WTC11 (cell line): ENCODE measurements around the gene FATE1. TPM values are rescaled to one million over a fixed set of nuclear protein-coding genes. Genes with fewer than 3 reads are reported as not detected.
"Not testable (repeated sequence)": the region's sequence is repeated elsewhere in the genome, so short reads cannot be mapped to it uniquely, and the experiment has no call there.

Experiments used
- ATAC-seq: fragments of 200-7000 bp; cut with Tn5 transposase; 2 replicates; pipeline ENCODE4 v1.10.0; 2021; ENCODE audit warnings: mild to moderate bottlenecking, moderate library complexity
- CTCF ChIA-PET: fragments of 300-600 bp; sonication (Branson Sonifier 250); formaldehyde crosslinking; loops from one replicate; lab custom pipeline; 2021; ENCODE audit warnings: antibody characterized with exemption; lab: Charles Lee
- POLR2A ChIA-PET: fragments of 350-600 bp; sonication (Branson Sonifier 250); formaldehyde crosslinking; loops from one replicate; lab custom pipeline; 2021; ENCODE audit warnings: antibody characterized with exemption; lab: Charles Lee
- DNase-seq: peaks from one replicate; pipeline ENCODE4 v3.0.0; 2021; ENCODE audit warnings: low spot score
- H3K27ac Mint-ChIP-seq: 2 replicates; pipeline ENCODE4 v1.8.0; 2021; ENCODE audit warnings: mixed read lengths
- H3K27me3 Mint-ChIP-seq: 2 replicates; pipeline ENCODE4 v1.8.0; 2021; ENCODE audit warnings: low read depth, mild to moderate bottlenecking, moderate library complexity, mixed read lengths
- H3K36me3 Mint-ChIP-seq: 2 replicates; pipeline ENCODE4 v1.8.0; 2021; ENCODE audit warnings: mixed read lengths
- H3K4me1 Mint-ChIP-seq: 2 replicates; pipeline ENCODE4 v1.8.0; 2022; ENCODE audit warnings: mixed read lengths
- H3K4me3 Mint-ChIP-seq: 2 replicates; pipeline ENCODE4 v1.8.0; 2021; ENCODE audit warnings: mild to moderate bottlenecking, moderate library complexity, mixed read lengths
- H3K9me3 Mint-ChIP-seq: 2 replicates; pipeline ENCODE4 v1.8.0; 2021; ENCODE audit warnings: mixed read lengths
- CREB1 ChIP-seq: sonication (generic); formaldehyde crosslinking; IDR thresholded peaks from 2 replicates; pipeline ENCODE4 v1.8.0; 2023; ENCODE audit warnings: mild to moderate bottlenecking, missing genetic modification reagents
- EMX1 ChIP-seq: fragments of 250-450 bp; sonication (Bioruptor Pico); IDR thresholded peaks from 2 replicates; pipeline ENCODE4 v1.8.0; 2021; ENCODE audit warnings: mild to moderate bottlenecking
- FOXJ3 ChIP-seq: sonication (generic); formaldehyde crosslinking; IDR thresholded peaks from 2 replicates; pipeline ENCODE4 v1.9.0; 2021; ENCODE audit warnings: missing genetic modification reagents, mild to moderate bottlenecking, borderline replicate concordance
- FOXP1 ChIP-seq: sonication (generic); formaldehyde crosslinking; IDR thresholded peaks from 2 replicates; pipeline ENCODE4 v1.8.0; 2022; ENCODE audit warnings: missing genetic modification reagents, mild to moderate bottlenecking, moderate library complexity, borderline replicate concordance
- GRHL2 ChIP-seq: fragments of 250-450 bp; sonication (Bioruptor Pico); IDR thresholded peaks from 2 replicates; pipeline ENCODE4 v1.8.0; 2022; ENCODE audit warnings: mild to moderate bottlenecking, moderate library complexity; ENCODE audit not compliant: insufficient replicate concordance, severe bottlenecking
- NFE2L1 ChIP-seq: sonication (generic); formaldehyde crosslinking; IDR thresholded peaks from 2 replicates; pipeline ENCODE4 v1.8.1; 2023; ENCODE audit warnings: missing genetic modification reagents
- NFYB ChIP-seq: sonication (generic); formaldehyde crosslinking; conservative IDR thresholded peaks from 2 replicates; pipeline ENCODE4 v1.8.0; 2022; ENCODE audit warnings: low read depth, missing genetic modification reagents
- NR2C2 ChIP-seq: sonication (generic); formaldehyde crosslinking; IDR thresholded peaks from 2 replicates; pipeline ENCODE4 v1.8.0; 2022; ENCODE audit warnings: mild to moderate bottlenecking, missing genetic modification reagents
- RELA ChIP-seq: sonication (generic); formaldehyde crosslinking; IDR thresholded peaks from 2 replicates; pipeline ENCODE4 v1.8.1; 2022; ENCODE audit warnings: missing genetic modification reagents, mild to moderate bottlenecking, borderline replicate concordance
- TEAD1 ChIP-seq: sonication (generic); formaldehyde crosslinking; IDR thresholded peaks from 2 replicates; pipeline ENCODE4 v1.8.0; 2022; ENCODE audit warnings: mild to moderate bottlenecking, missing genetic modification reagents
- TP53 ChIP-seq: sonication (generic); formaldehyde crosslinking; IDR thresholded peaks from 2 replicates; pipeline ENCODE4 v1.8.1; 2023; ENCODE audit warnings: mild to moderate bottlenecking, missing genetic modification reagents
- ZBTB21 ChIP-seq: sonication (generic); formaldehyde crosslinking; IDR thresholded peaks from 2 replicates; pipeline ENCODE4 v1.8.1; 2023; ENCODE audit warnings: mild to moderate bottlenecking, missing genetic modification reagents, borderline replicate concordance
- ZNF219 ChIP-seq: sonication (generic); formaldehyde crosslinking; IDR thresholded peaks from 2 replicates; pipeline ENCODE4 v1.8.0; 2023; ENCODE audit warnings: missing genetic modification reagents, mild to moderate bottlenecking, borderline replicate concordance
- ZNF232 ChIP-seq: sonication (generic); formaldehyde crosslinking; IDR thresholded peaks from 2 replicates; pipeline ENCODE4 v1.8.0; 2022; ENCODE audit warnings: mild to moderate bottlenecking, missing genetic modification reagents
- ZNF263 ChIP-seq: sonication (generic); formaldehyde crosslinking; IDR thresholded peaks from 2 replicates; pipeline ENCODE4 v1.8.1; 2022; ENCODE audit warnings: low read depth, mild to moderate bottlenecking, moderate library complexity, missing genetic modification reagents
- total RNA-seq: library from RNA; stranded (reverse); gene quantifications from 3 replicates; pipeline ENCODE4 v1.2.3, GENCODE V29; 2021
- TF ChIP-seq, protein P1 (sequence below): fragments of 250-450 bp; sonication (Bioruptor Pico); IDR thresholded peaks from 2 replicates; pipeline ENCODE4 v2.1.2; 2022; ENCODE audit warnings: mild to moderate bottlenecking, moderate library complexity
- TF ChIP-seq, protein P2 (sequence below): sonication (generic); formaldehyde crosslinking; IDR thresholded peaks from 2 replicates; pipeline ENCODE4 v1.8.0; 2022; ENCODE audit warnings: mild to moderate bottlenecking, missing genetic modification reagents
- TF ChIP-seq, protein P3 (sequence below): fragments of 200-600 bp; IDR thresholded peaks from 2 replicates; pipeline ENCODE4 v1.8.0; 2022; ENCODE audit warnings: antibody characterized with exemption
- TF ChIP-seq, protein P4 (sequence below): sonication (generic); formaldehyde crosslinking; IDR thresholded peaks from 2 replicates; pipeline ENCODE4 v1.8.1; 2022; ENCODE audit warnings: low read depth, mild to moderate bottlenecking, moderate library complexity, missing genetic modification reagents, borderline replicate concordance
- TF ChIP-seq, protein P5 (sequence below): sonication (generic); formaldehyde crosslinking; conservative IDR thresholded peaks from 2 replicates; pipeline ENCODE4 v1.8.1; 2022; ENCODE audit warnings: mild to moderate bottlenecking, missing genetic modification reagents
- TF ChIP-seq, protein P6 (sequence below): fragments of 250-450 bp; sonication (Bioruptor Pico); IDR thresholded peaks from 2 replicates; pipeline ENCODE4 v1.9.0; 2021; ENCODE audit warnings: mild to moderate bottlenecking

FATE1 gene
- total RNA-seq, 1 experiment from 2014 or later, result not detected

DNA sequence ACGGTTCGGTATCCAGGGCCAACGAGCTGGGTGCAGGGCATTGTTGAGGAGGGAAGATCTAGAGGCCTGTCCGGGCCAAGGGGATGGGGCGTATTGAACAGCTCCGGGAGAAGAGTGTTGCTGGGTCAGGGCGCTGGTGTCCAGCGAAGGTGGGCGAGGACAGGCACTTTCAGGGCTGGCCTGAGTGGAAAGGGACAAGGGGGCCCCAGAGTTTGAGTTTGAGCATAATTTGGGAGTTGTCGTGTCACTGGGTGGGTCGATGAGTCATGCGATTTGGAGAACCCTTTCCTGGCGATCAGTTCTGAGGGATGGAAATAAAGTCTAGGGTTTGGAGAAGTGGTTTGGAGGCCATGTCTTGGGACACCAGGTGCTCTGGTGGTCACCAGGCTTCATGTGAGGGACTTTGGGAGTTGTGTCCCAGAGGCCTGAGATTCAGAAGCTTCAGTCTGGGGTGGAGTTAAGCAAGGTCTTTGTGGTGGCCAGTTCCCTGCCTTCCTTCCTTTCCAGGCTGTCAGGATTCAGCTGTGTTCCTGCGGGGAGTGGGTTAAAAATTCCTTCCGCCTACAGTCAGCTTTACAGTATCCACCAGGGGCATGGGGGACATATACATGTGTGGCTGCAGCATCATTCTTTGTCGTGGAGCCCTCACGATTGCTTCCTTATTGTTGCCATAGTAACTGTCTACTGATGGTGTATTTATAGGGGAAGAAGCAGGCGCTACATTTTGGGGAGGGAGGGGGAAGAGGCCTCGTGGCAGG lies 20.1 kb upstream of the FATE1 start:
- no peak for ATAC-seq
- H3K9me3 Mint-ChIP-seq, result no peaks in the 10 kb centered on the region
- peaks cover 14% of the 10 kb centered on the region for H3K4me1 Mint-ChIP-seq
- ChIA-PET CTCF (no interaction called here), POLR2A (interaction anchor here (0.9 kb wide), 1 partner anchor 19 kb away, joined by 3 read pairs; no protein-coding TSS in a partner anchor)
- TF ChIP-seq, protein P1, sequence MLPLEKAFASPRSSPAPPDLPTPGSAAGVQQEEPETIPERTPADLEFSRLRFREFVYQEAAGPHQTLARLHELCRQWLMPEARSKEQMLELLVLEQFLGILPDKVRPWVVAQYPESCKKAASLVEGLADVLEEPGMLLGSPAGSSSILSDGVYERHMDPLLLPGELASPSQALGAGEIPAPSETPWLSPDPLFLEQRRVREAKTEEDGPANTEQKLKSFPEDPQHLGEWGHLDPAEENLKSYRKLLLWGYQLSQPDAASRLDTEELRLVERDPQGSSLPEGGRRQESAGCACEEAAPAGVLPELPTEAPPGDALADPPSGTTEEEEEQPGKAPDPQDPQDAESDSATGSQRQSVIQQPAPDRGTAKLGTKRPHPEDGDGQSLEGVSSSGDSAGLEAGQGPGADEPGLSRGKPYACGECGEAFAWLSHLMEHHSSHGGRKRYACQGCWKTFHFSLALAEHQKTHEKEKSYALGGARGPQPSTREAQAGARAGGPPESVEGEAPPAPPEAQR (CRISPR knock-in tag), result no peak
- no peak for TF ChIP-seq RELA (CRISPR knock-in tag)
- no peak for TF ChIP-seq CREB1 (CRISPR knock-in tag)
- TF ChIP-seq, protein P2, sequence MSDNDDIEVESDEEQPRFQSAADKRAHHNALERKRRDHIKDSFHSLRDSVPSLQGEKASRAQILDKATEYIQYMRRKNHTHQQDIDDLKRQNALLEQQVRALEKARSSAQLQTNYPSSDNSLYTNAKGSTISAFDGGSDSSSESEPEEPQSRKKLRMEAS (CRISPR knock-in tag), result 0 out of 2 replicates have a peak, but pooled peaks have one; percentile 12
- TF ChIP-seq, all 79 proteins: peak for 1
- Mint-ChIP-seq H3K4me3 (peak overlapping the region; percentile 77), H3K36me3 (0 out of 2 replicates have a peak, but pooled peaks cover 3% of the 10 kb centered on the region), H3K27ac (no peak overlapping the region), H3K27me3 (peaks cover 13% of the 10 kb centered on the region)
- no peak for DNase-seq

DNA sequence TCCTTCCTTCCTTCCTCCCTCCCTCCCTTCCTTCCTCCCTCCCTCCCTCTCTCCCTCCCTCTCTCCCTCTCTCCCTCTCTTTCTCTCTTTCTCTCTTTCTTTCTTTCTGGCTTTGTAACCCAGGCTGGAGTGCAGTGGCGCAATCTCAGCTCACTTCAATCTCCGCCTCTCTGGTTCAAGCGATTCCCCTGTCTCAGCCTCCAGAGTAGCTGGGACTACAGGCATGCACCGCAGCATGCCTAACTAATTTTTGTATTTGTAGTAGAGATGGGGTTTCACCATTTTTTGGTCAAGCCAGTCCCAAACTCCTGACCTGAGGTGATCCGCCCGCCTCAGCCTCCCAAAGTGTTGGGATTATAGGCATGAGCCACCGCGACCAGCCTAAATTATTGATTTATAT lies 18.8 kb upstream of the FATE1 start:
- POLR2A ChIA-PET, ATAC-seq, H3K27ac Mint-ChIP-seq, CTCF ChIA-PET, H3K4me3 Mint-ChIP-seq, H3K36me3 Mint-ChIP-seq, H3K9me3 Mint-ChIP-seq, DNase-seq: not testable (repeated sequence)
- H3K4me1 Mint-ChIP-seq, result peaks cover 14% of the 10 kb centered on the region
- H3K27me3 Mint-ChIP-seq, result peaks cover 13% of the 10 kb centered on the region

DNA sequence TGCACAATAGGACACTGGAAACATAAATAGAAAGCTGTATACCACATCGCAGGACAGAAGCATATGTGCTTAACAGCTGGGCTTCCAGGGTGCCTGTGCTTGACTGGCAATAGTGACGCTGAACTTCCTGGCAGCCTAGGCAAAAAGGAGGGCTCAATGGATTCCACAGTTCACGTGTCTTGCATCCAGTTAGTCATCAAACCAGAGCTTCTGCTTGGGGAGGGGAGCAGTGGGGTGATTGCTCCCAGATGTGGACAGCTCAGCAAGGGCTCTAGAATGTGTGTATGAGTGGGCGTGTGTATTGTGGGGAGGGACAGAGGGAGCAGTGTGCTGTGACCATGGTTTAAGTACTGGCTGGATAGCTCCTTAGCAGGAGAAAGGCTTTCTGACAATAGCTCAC lies 18.3 kb upstream of the FATE1 start:
- Mint-ChIP-seq H3K27me3 (peaks cover 13% of the 10 kb centered on the region), H3K27ac (no peak overlapping the region), H3K4me3 (no peak overlapping the region), H3K36me3 (0 out of 2 replicates have a peak, but pooled peaks cover 3% of the 10 kb centered on the region), H3K9me3 (no peaks in the 10 kb centered on the region), H3K4me1 (peaks cover 14% of the 10 kb centered on the region)
- TF ChIP-seq, protein P3, sequence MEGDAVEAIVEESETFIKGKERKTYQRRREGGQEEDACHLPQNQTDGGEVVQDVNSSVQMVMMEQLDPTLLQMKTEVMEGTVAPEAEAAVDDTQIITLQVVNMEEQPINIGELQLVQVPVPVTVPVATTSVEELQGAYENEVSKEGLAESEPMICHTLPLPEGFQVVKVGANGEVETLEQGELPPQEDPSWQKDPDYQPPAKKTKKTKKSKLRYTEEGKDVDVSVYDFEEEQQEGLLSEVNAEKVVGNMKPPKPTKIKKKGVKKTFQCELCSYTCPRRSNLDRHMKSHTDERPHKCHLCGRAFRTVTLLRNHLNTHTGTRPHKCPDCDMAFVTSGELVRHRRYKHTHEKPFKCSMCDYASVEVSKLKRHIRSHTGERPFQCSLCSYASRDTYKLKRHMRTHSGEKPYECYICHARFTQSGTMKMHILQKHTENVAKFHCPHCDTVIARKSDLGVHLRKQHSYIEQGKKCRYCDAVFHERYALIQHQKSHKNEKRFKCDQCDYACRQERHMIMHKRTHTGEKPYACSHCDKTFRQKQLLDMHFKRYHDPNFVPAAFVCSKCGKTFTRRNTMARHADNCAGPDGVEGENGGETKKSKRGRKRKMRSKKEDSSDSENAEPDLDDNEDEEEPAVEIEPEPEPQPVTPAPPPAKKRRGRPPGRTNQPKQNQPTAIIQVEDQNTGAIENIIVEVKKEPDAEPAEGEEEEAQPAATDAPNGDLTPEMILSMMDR, result no peak
- TF ChIP-seq ZBTB21 (CRISPR knock-in tag), result no peak
- no peak for TF ChIP-seq ZNF263 (CRISPR knock-in tag)
- TF ChIP-seq NFYB (CRISPR knock-in tag), result no peak
- TF ChIP-seq ZNF232 (CRISPR knock-in tag), result no peak
- TF ChIP-seq TP53, result no peak
- no peak for TF ChIP-seq EMX1 (CRISPR knock-in tag)
- no peak for TF ChIP-seq ZNF219 (CRISPR knock-in tag)
- CTCF ChIA-PET, result interaction anchor here (0.6 kb wide), 1 partner anchor 193 kb away, joined by 6 read pairs; no protein-coding TSS in a partner anchor
- DNase-seq (no peak), ATAC-seq (no peak)
- POLR2A ChIA-PET, result no interaction called here

DNA sequence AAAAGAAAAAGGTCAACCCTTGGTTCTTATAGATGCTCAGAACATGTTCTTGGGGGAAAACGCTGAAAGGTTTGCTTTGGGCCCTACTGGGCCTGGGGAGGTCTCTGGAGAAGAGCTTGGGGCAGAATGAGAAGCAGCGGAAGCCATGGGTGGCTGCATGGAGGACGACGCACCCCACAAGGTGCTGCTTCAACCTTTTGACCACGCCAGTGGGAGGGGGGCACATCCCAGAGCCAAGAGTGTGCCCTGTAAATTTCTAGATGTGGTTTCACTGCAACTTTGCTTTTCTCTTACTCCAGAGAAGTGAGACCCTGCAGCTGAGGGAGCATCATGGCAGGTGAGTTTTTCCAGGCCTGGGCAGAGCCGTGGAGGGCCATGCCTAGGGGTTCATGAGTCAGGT lies 17.4 kb upstream of the FATE1 start:
- H3K9me3 Mint-ChIP-seq, result no peaks in the 10 kb centered on the region
- DNase-seq (no peak), ATAC-seq (no peak)
- H3K27me3 Mint-ChIP-seq, result peaks cover 10% of the 10 kb centered on the region
- H3K4me1 Mint-ChIP-seq, result peaks cover 14% of the 10 kb centered on the region
- TF ChIP-seq ZBTB21 (CRISPR knock-in tag) (no peak), NFE2L1 (CRISPR knock-in tag) (no peak), FOXP1 (CRISPR knock-in tag) (no peak), GRHL2 (CRISPR knock-in tag) (no peak), NR2C2 (CRISPR knock-in tag) (no peak), FOXJ3 (CRISPR knock-in tag) (no peak), TEAD1 (CRISPR knock-in tag) (no peak)
- TF ChIP-seq, protein P4, sequence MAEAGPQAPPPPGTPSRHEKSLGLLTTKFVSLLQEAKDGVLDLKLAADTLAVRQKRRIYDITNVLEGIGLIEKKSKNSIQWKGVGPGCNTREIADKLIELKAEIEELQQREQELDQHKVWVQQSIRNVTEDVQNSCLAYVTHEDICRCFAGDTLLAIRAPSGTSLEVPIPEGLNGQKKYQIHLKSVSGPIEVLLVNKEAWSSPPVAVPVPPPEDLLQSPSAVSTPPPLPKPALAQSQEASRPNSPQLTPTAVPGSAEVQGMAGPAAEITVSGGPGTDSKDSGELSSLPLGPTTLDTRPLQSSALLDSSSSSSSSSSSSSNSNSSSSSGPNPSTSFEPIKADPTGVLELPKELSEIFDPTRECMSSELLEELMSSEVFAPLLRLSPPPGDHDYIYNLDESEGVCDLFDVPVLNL (CRISPR knock-in tag), result no peak
- TF ChIP-seq, protein P5, sequence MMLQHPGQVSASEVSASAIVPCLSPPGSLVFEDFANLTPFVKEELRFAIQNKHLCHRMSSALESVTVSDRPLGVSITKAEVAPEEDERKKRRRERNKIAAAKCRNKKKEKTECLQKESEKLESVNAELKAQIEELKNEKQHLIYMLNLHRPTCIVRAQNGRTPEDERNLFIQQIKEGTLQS (CRISPR knock-in tag), result no peak
- TF ChIP-seq, protein P6, sequence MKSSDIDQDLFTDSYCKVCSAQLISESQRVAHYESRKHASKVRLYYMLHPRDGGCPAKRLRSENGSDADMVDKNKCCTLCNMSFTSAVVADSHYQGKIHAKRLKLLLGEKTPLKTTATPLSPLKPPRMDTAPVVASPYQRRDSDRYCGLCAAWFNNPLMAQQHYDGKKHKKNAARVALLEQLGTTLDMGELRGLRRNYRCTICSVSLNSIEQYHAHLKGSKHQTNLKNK (CRISPR knock-in tag), result no peak
- CTCF ChIA-PET, result no interaction called here
- H3K36me3 Mint-ChIP-seq, result 0 out of 2 replicates have a peak, but pooled peaks cover 3% of the 10 kb centered on the region
- no peak overlapping the region for H3K4me3 Mint-ChIP-seq
- POLR2A ChIA-PET, result no interaction called here
- H3K27ac Mint-ChIP-seq, result no peak overlapping the region
